Psoas muscle (tissue), 8 donors: ENCODE measurements around the gene ATG4C. TPM values are rescaled to one million over a fixed set of nuclear protein-coding genes. Genes with fewer than 3 reads are reported as not detected.

Experiments
- ATAC-seq, 4 donors: fragments of 200-7000 bp; cut with Tn5 transposase; one replicate each; pipeline ENCODE4 v1.9.1; 2020; ENCODE audit warnings: moderate library complexity in 3 of 4, mild to moderate bottlenecking in 2 of 4
- DNase-seq, 2 donors: peaks; one replicate each; pipeline ENCODE4 v3.0.0-alpha.2; 2020
- H3K27ac ChIP-seq: fragments of 200-600 bp; one replicate; pipeline ENCODE4 v1.8.0; 2022
- H3K27me3 ChIP-seq, 3 donors: fragments of 200-600 bp in 1 of 3; one replicate each; pipeline versions ENCODE4 v1.6.1 to v1.8.0; 2013 to 2022; ENCODE audit warnings: low read length in 2 of 3, mild to moderate bottlenecking in 2 of 3, moderate library complexity in 1 of 3; ENCODE audit not compliant: insufficient read depth in 3 of 3
- H3K36me3 ChIP-seq, 2 donors: fragments of 200-600 bp in 1 of 2; one replicate each; pipeline versions ENCODE4 v1.6.1 to v1.8.0; 2013 to 2022; ENCODE audit warnings: low read depth in 1 of 2, mild to moderate bottlenecking in 1 of 2, moderate library complexity in 1 of 2; ENCODE audit not compliant: insufficient read depth in 1 of 2
- H3K4me1 ChIP-seq: fragments of 200-600 bp; one replicate; pipeline ENCODE4 v1.8.0; 2022
- H3K4me3 ChIP-seq: fragments of 200-600 bp; one replicate; pipeline ENCODE4 v1.8.0; 2022; ENCODE audit warnings: mild to moderate bottlenecking
- H3K9me3 ChIP-seq: fragments of 200-600 bp; one replicate; pipeline ENCODE4 v1.8.0; 2022
- WGBS, 3 donors: extraction: QIAGEN DNeasy Blood & Tissue Kit; methylation state at CpG; one replicate each; pipeline versions ENCODE4 v1.1.6 to v1.1.7; 2013; 5-methylcytosine and 5-hydroxymethylcytosine counted together
- intact Hi-C, 2 donors: fragments of 100-400 bp; cut with DNase I; formaldehyde crosslinking; loops; one replicate each; pipeline versions ENCODE4 v1.11.0 to v1.14.2; 2022
- polyA plus RNA-seq, 3 donors: library from polyadenylated mRNA; stranded (reverse); fragments of 200-250 nt; gene quantifications; one replicate each; pipeline ENCODE4 v1.2.3, GENCODE V29; 2013
- total RNA-seq, 4 donors: library from RNA; stranded (reverse); fragmentation: NEBNext Ultra II Directional in 2 of 4; extraction: Animal tissue kit (Norgen Biotek cat#: 25700) in 2 of 4; gene quantifications; one replicate each; pipeline versions ENCODE4 v1.2.1 to v1.2.4, GENCODE V29; 2021 to 2023
- TF ChIP-seq, protein P1 (sequence below): fragments of 200-600 bp; IDR thresholded peaks from one replicate; pipeline ENCODE4 v1.8.0; 2022; ENCODE audit warnings: antibody characterized with exemption
- donor health status: healthy with polysubstance abuse.
- donor health status: DM: no; HTN: no; CAD: no; lungs with moderate emphysema.
- donor health status: Bipolar disorder and iron deficiency.
- donor health status: healthy.
- donor health status: DM: yes; HTN: yes; CAD: no.
- donor health status: DM: no; HTN: no; CAD: no.
- donor health status: DM: no; HTN: no; CAD: no.
- donor health status: DM: yes; HTN: yes; CAD: no.

ATG4C gene
- total and polyA plus RNA-seq, 7 donors = 3.3 to 8.3 (median 5.1) TPM

DNA sequence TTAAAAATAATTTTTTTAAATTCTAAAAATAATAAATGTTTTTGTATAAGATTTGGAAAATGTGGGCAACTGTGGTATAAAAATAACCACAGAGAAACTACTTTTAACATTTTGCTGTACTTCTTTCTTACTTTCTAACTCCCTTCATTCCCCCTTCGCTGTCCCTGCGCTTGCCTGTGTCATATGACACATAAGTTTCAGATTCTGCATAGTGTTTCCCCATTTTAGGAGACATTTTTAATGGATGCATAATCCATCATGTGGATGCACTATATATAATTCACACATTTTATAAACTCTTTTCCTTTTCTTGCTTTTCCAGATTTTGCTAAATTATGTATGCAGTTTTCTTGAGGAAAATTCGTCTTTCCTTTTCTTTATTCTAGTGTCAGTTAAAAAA is 16.3 kb downstream of the ATG4C start:
- no peaks in the 10 kb centered on the region for H3K36me3 ChIP-seq
- no peak for DNase-seq
- TF ChIP-seq, protein P1, sequence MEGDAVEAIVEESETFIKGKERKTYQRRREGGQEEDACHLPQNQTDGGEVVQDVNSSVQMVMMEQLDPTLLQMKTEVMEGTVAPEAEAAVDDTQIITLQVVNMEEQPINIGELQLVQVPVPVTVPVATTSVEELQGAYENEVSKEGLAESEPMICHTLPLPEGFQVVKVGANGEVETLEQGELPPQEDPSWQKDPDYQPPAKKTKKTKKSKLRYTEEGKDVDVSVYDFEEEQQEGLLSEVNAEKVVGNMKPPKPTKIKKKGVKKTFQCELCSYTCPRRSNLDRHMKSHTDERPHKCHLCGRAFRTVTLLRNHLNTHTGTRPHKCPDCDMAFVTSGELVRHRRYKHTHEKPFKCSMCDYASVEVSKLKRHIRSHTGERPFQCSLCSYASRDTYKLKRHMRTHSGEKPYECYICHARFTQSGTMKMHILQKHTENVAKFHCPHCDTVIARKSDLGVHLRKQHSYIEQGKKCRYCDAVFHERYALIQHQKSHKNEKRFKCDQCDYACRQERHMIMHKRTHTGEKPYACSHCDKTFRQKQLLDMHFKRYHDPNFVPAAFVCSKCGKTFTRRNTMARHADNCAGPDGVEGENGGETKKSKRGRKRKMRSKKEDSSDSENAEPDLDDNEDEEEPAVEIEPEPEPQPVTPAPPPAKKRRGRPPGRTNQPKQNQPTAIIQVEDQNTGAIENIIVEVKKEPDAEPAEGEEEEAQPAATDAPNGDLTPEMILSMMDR = no peak
- no peak overlapping the region for H3K27ac ChIP-seq
- no peaks in the 10 kb centered on the region for H3K9me3 ChIP-seq
- intact Hi-C loops = no loop called here
- no peaks in the 10 kb centered on the region for H3K27me3 ChIP-seq
- H3K4me3 ChIP-seq = no peak overlapping the region
- H3K4me1 ChIP-seq = no peaks in the 10 kb centered on the region
- 92 to 95% (median 93%) methylated on average over 3 of the region's 3 CpGs for WGBS, 3 donors
- no peak for ATAC-seq

DNA sequence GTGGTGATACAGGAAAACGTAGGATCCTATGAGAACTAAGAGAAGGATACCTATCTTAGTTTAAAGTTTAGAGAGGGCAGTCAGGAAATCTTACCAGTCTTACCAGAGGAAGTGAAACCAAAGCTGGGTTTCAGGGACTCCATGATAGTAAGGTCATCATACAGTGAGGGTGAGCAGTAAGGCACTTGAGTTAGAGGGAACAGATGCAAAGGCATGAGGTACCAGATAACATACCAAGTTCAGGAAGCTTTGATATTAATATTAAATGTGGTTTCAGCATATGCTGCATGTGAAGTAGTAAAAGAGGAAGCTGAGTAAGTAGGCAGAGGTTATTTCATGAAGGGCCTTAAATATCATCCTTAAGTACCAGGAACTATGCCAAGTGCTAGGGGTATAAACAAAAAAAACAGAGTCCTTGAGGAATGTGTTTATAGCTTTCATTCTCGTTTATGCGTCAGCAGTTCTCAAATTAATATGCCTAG is 16.9 kb downstream of the ATG4C start:
- TF ChIP-seq, protein P1 = no peak
- intact Hi-C loops = no loop called here
- peaks cover 0 to 5% of the 10 kb centered on the region in 2 donors for H3K36me3 ChIP-seq
- H3K27ac ChIP-seq = no peak overlapping the region
- DNase-seq = no peak
- no peaks in the 10 kb centered on the region for H3K9me3 ChIP-seq
- no peak for ATAC-seq
- H3K4me3 ChIP-seq = no peak overlapping the region
- no peaks in the 10 kb centered on the region for H3K4me1 ChIP-seq
- H3K27me3 ChIP-seq = no peaks in the 10 kb centered on the region
- 83 to 91% (median 86%) methylated on average over 3 of the region's 3 CpGs for WGBS, 3 donors

DNA sequence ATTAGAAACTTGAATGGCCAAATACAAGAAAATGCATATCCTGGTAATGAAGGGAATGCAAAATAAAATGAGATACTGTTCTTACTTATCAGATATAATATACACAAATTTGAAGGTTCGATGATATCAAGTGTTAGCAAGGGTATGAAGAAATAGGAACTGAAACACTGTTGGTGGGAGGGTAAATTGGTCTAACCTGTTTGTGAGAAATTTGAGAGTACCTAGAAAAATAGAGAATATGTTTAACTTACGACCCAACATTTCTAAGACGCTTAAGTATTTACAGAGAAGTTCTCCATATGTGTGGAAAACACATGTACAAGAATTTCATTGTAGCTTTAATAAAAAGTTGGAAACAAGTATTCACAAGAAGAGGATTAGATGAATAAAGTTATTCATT is 25.9 kb downstream of the ATG4C start:
- no peak overlapping the region for H3K27ac ChIP-seq
- DNase-seq (no peak), ATAC-seq (no peak)
- peaks cover 0 to 36% of the 10 kb centered on the region in 2 donors for H3K36me3 ChIP-seq
- 96 to 97% (median 96%) methylated on average over 3 of the region's 3 CpGs for WGBS, 3 donors
- H3K9me3 ChIP-seq = no peaks in the 10 kb centered on the region
- no peak overlapping the region for H3K4me3 ChIP-seq
- no peaks in the 10 kb centered on the region for H3K27me3 ChIP-seq
- H3K4me1 ChIP-seq = no peaks in the 10 kb centered on the region
- TF ChIP-seq, protein P1 = no peak
- intact Hi-C loops = no loop called here

DNA sequence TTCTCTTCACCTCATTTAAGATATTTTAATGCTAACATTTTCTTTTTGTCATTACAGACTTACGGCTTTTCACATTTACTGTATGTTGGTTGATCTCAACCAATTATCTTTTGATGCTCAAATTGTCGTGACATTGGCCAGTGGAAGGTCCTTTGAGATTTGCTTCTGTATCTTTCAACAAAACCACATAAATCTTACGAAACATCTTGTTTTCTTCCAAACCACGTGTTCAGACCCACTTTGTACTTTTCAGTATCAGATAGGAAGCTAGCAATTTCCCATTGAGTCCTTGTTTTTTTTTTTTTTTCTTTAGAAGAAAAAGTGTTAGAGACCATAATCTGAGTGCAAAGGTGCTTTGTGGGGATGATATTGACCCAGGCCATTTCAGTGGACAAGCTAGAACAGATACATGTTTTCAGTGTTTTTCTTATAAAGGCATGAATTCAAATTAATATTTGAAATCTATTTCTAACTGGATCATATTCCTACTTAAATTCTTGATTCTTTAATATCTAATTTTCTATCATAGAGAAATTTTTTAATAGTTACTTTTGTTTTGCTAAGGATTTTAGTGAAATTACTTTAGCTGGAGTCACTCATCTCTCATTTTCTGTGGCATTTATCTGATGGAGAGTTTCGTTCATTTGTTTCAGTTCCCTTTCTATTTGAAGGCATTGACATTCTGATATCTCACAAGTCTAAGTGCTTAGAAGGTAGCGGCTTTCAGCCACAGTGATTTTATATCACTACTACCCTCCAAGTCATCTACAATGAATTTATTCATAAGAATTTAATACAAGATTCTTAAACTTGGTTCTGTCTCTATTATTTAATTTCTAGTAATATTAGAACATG is 26.7 kb downstream of the ATG4C start:
- H3K9me3 ChIP-seq = no peaks in the 10 kb centered on the region
- TF ChIP-seq, protein P1 = no peak
- no peak overlapping the region for H3K27ac ChIP-seq
- intact Hi-C loops = no loop called here
- no peaks in the 10 kb centered on the region for H3K27me3 ChIP-seq
- ATAC-seq (no peak), DNase-seq (no peak)
- H3K4me1 ChIP-seq = no peaks in the 10 kb centered on the region
- no peak overlapping the region for H3K4me3 ChIP-seq
- peaks cover 0 to 33% of the 10 kb centered on the region in 2 donors for H3K36me3 ChIP-seq
- WGBS, 3 donors = 93 to 95% (median 94%) methylated on average over 6 of the region's 6 CpGs
